ENCODE results near the gene WNT5A. TPM values are rescaled to one million over a fixed set of nuclear protein-coding genes. Genes with fewer than 3 reads are reported as not detected.

The WNT5A gene
- total and polyA plus RNA-seq, 9 of the 15 experiments (the other 6 are each of a cell fraction or from before 2014, with no cell fraction given): 0.11 TPM; not detected in 8

DNA sequence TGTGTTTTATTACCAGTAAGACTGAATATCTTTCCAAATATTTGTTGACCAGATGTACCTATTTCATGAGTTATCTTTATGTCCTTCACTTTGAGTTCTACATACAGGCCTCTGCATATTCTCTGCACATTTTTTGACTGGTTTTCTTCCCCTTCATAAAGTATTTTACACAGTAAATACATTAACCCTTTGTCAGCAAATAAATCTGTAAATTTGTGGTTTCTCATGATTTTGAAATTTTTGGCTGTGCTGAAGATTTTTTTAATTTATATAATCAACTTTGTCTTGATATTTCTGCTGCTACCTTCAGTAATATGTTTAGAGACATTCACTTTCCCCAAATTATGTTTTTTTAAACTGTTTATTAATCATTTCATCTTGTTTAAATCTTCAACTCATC lies 50.5 kb downstream of the WNT5A start:
- Histone ChIP-seq H3K9ac (ENCODE audit: insufficient read depth in 1 of 2, low read depth in 2 of 2, low read length in 2 of 2) (no peak overlapping the region), H3K9me1 (ENCODE audit: control insufficient read depth, insufficient read depth, low read length) (no peaks in the 10 kb centered on the region), H3K4me1 (replicated peaks in 1 of 2; ENCODE audit: control insufficient read depth in 2 of 2, insufficient read depth in 2 of 2, low read length in 2 of 2) (no peaks in the 10 kb centered on the region), H3K27ac (ENCODE audit: extremely low read depth, low read depth, low read length) (no peak overlapping the region), H3K36me3 (ENCODE audit: control insufficient read depth, insufficient read depth, low read length) (no peaks in the 10 kb centered on the region), H4K20me1 (replicated peaks; ENCODE audit: control insufficient read depth, insufficient read depth, low read length) (no peaks in the 10 kb centered on the region), H3K4me2 (ENCODE audit: insufficient read depth, low read length) (no peak overlapping the region), H3K9me3 (replicated peaks; ENCODE audit: control insufficient read depth, insufficient read depth, low read depth, low read length) (no peaks in the 10 kb centered on the region), H2AFZ (ENCODE audit: low read depth, low read length) (no peak overlapping the region), H3K79me2 (ENCODE audit: control insufficient read depth, insufficient read depth, low read length) (no peaks in the 10 kb centered on the region), H3K27me3 (ENCODE audit: control insufficient read depth in 2 of 2, insufficient read depth in 2 of 2, low read length in 2 of 2) (no peaks in the 10 kb centered on the region), H3K4me3 (no peak overlapping the region)
- in situ Hi-C loops (cut with MboI) (no loop called here), intact Hi-C loops (cut with micrococcal nuclease) (no loop called here)
- FAIRE-seq: no peak
- no TSS peak for BruUV-seq (replicated peaks)
- no peak for ATAC-seq
- DNase-seq (ENCODE audit: extremely low read depth in 1 of 4, low spot score in 3 of 4): no peak
- ChIA-PET CTCF (ENCODE audit: low intra/inter-chr PET ratio) (no interaction called here), POLR2A (no interaction called here)
- TF ChIP-seq FOXA1 (IDR thresholded peaks at IDR 0.05; ENCODE audit: borderline replicate concordance): no peak
- TF ChIP-seq ELF4 (CRISPR knock-in tag; IDR thresholded peaks at IDR 0.05): no peak
- no peak for TF ChIP-seq FOXM1 (IDR thresholded peaks at IDR 0.05; ENCODE audit: low read depth)
- TF ChIP-seq FOXM1 (CRISPR knock-in tag; IDR thresholded peaks at IDR 0.05; ENCODE audit: low read depth): no peak
- no peak for TF ChIP-seq BRCA1 (IDR thresholded peaks at IDR 0.05)
- TF ChIP-seq BRCA1 (CRISPR knock-in tag; IDR thresholded peaks at IDR 0.05): no peak
- TF ChIP-seq, protein P1, sequence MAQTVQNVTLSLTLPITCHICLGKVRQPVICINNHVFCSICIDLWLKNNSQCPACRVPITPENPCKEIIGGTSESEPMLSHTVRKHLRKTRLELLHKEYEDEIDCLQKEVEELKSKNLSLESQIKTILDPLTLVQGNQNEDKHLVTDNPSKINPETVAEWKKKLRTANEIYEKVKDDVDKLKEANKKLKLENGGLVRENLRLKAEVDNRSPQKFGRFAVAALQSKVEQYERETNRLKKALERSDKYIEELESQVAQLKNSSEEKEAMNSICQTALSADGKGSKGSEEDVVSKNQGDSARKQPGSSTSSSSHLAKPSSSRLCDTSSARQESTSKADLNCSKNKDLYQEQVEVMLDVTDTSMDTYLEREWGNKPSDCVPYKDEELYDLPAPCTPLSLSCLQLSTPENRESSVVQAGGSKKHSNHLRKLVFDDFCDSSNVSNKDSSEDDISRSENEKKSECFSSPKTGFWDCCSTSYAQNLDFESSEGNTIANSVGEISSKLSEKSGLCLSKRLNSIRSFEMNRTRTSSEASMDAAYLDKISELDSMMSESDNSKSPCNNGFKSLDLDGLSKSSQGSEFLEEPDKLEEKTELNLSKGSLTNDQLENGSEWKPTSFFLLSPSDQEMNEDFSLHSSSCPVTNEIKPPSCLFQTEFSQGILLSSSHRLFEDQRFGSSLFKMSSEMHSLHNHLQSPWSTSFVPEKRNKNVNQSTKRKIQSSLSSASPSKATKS (CRISPR knock-in tag; IDR thresholded peaks at IDR 0.05): no peak
- TF ChIP-seq PURB (CRISPR knock-in tag; IDR thresholded peaks at IDR 0.05; ENCODE audit: low read depth): no peak
- TF ChIP-seq HDAC1 (IDR thresholded peaks at IDR 0.05): no peak
- no peak for TF ChIP-seq SRSF3 (IDR thresholded peaks at IDR 0.05; ENCODE audit: insufficient read depth, low read length)
- no peak for TF ChIP-seq ILF3 (IDR thresholded peaks at IDR 0.05; ENCODE audit: borderline replicate concordance)
- no peak for TF ChIP-seq ZNF354B (CRISPR knock-in tag; IDR thresholded peaks at IDR 0.05)
- no peak for TF ChIP-seq HNRNPK (IDR thresholded peaks at IDR 0.05; ENCODE audit: low read depth, low read length, poor library complexity, severe bottlenecking)
- TF ChIP-seq ZNF324 (CRISPR knock-in tag; IDR thresholded peaks at IDR 0.05): no peak
- TF ChIP-seq L3MBTL2 (IDR thresholded peaks at IDR 0.05): no peak
- TF ChIP-seq NCOA2 (IDR thresholded peaks at IDR 0.05; ENCODE audit: partially characterized antibody in 2 of 2): no peak
- no peak for TF ChIP-seq FOXK2 (conservative IDR thresholded peaks at IDR 0.05 in 1 of 2, IDR thresholded peaks at IDR 0.05 in 1 of 2; ENCODE audit: low read depth in 2 of 2)
- no peak for TF ChIP-seq BRF1 (IDR thresholded peaks at IDR 0.05; ENCODE audit: borderline replicate concordance, extremely low read depth, insufficient read length)
- no peak for TF ChIP-seq GTF2B (IDR thresholded peaks at IDR 0.05; ENCODE audit: extremely low read depth, insufficient read length)
- TF ChIP-seq, protein P2, sequence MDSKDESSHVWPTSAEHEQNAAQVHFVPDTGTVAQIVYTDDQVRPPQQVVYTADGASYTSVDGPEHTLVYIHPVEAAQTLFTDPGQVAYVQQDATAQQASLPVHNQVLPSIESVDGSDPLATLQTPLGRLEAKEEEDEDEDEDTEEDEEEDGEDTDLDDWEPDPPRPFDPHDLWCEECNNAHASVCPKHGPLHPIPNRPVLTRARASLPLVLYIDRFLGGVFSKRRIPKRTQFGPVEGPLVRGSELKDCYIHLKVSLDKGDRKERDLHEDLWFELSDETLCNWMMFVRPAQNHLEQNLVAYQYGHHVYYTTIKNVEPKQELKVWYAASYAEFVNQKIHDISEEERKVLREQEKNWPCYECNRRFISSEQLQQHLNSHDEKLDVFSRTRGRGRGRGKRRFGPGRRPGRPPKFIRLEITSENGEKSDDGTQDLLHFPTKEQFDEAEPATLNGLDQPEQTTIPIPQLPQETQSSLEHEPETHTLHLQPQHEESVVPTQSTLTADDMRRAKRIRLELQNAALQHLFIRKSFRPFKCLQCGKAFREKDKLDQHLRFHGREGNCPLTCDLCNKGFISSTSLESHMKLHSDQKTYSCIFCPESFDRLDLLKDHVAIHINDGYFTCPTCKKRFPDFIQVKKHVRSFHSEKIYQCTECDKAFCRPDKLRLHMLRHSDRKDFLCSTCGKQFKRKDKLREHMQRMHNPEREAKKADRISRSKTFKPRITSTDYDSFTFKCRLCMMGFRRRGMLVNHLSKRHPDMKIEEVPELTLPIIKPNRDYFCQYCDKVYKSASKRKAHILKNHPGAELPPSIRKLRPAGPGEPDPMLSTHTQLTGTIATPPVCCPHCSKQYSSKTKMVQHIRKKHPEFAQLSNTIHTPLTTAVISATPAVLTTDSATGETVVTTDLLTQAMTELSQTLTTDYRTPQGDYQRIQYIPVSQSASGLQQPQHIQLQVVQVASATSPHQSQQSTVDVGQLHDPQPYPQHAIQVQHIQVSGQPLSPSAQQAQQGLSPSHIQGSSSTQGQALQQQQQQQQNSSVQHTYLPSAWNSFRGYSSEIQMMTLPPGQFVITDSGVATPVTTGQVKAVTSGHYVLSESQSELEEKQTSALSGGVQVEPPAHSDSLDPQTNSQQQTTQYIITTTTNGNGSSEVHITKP (IDR thresholded peaks at IDR 0.05; ENCODE audit: partially characterized antibody): no peak

Data from K562 (cell line).